Sigmoid colon (tissue), 7 donors: ENCODE measurements around the gene EFEMP1. TPM values are rescaled to one million over a fixed set of nuclear protein-coding genes. Genes with fewer than 3 reads are reported as not detected.

ENCODE experiments used
- DNase-seq: peaks from one replicate; pipeline ENCODE4 v3.0.0-alpha.2; 2019
- H3K27ac ChIP-seq, 4 donors: fragments of 200-600 bp; sonication (generic); one replicate each; pipeline ENCODE4 v1.5.1; 2016 to 2019; ENCODE audit warnings: mild to moderate bottlenecking in 1 of 4
- H3K27me3 ChIP-seq, 3 donors: fragments of 200-600 bp; sonication (generic); one replicate each; pipeline ENCODE4 v1.5.1; 2019; ENCODE audit warnings: mild to moderate bottlenecking in 1 of 3
- H3K36me3 ChIP-seq, 4 donors: fragments of 200-600 bp; sonication (generic); one replicate each; pipeline ENCODE4 v1.5.1; 2016 to 2019
- H3K4me1 ChIP-seq, 4 donors: fragments of 200-600 bp; sonication (generic); one replicate each; pipeline ENCODE4 v1.5.1; 2017 to 2019
- H3K4me3 ChIP-seq, 4 donors: fragments of 200-600 bp; sonication (generic); one replicate each; pipeline ENCODE4 v1.5.1; 2017 to 2019; ENCODE audit warnings: mild to moderate bottlenecking in 2 of 4, moderate library complexity in 1 of 4
- H3K9me3 ChIP-seq, 4 donors: fragments of 200-600 bp in 3 of 4; sonication (generic) in 3 of 4; one replicate each; pipeline versions ENCODE4 v1.5.1 to v1.6.1; 2013 to 2019
- CTCF ChIP-seq, 4 experiments: fragments of 450-650 bp in 3 of 4; fragments of 200-600 bp in 1 of 4; IDR thresholded peaks; one replicate each; pipeline ENCODE4 v1.5.1; 2016 to 2019; ENCODE audit warnings: antibody characterized with exemption in 4 of 4, mild to moderate bottlenecking in 3 of 4, moderate library complexity in 2 of 4
- EP300 ChIP-seq, 4 donors: sonication (generic); formaldehyde crosslinking; IDR thresholded peaks; one replicate each; pipeline ENCODE4 v1.6.1; 2017; ENCODE audit warnings: antibody characterized with exemption in 4 of 4
- POLR2A ChIP-seq, 2 donors: fragments of 450-650 bp; IDR thresholded peaks; one replicate each; pipeline ENCODE4 v1.6.1; 2016; ENCODE audit warnings: antibody characterized with exemption in 2 of 2, mild to moderate bottlenecking in 2 of 2, moderate library complexity in 2 of 2
- POLR2AphosphoS5 ChIP-seq, 4 donors: sonication (generic); formaldehyde crosslinking; IDR thresholded peaks; one replicate each; pipeline ENCODE4 v1.6.1; 2017; ENCODE audit warnings: antibody characterized with exemption in 4 of 4
- WGBS, 2 donors: extraction: QIAGEN DNeasy Blood & Tissue Kit; methylation state at CpG; one replicate each; pipeline ENCODE4 v1.1.7; 2013; 5-methylcytosine and 5-hydroxymethylcytosine counted together
- intact Hi-C: fragments of 100-400 bp; cut with DNase I; formaldehyde crosslinking; loops from one replicate; pipeline ENCODE4 v1.15.1; 2023
- polyA plus RNA-seq, 3 donors: library from polyadenylated mRNA; stranded (reverse); fragments of 200-250 nt; gene quantifications; one replicate each; pipeline ENCODE4 v1.2.3, GENCODE V29; 2013
- total RNA-seq, 4 donors: library from RNA; depleted of rRNA; stranded (reverse); fragments of >200 nt; gene quantifications; one replicate each; pipeline ENCODE4 v1.1.0, GENCODE V29; 2016
- donor health status: healthy with polysubstance abuse.
- donor health status: Bipolar disorder and iron deficiency.
- donor health status: healthy.

EFEMP1 gene
- total and polyA plus RNA-seq, 7 donors, result 5.3 to 111 (median 37.7) TPM

- WGBS, 2 donors, result 93 to 94% methylated on average over 6 of the region's 6 CpGs
- no peaks in the 10 kb centered on the region for H3K36me3 ChIP-seq
- no peaks in the 10 kb centered on the region for H3K9me3 ChIP-seq
- no peaks in the 10 kb centered on the region for H3K4me1 ChIP-seq
- no peaks in the 10 kb centered on the region for H3K27me3 ChIP-seq
- no peak overlapping the region for H3K27ac ChIP-seq
- no peak overlapping the region for H3K4me3 ChIP-seq
- TF ChIP-seq POLR2AphosphoS5 (IDR thresholded peaks at IDR 0.05), result no peak
- TF ChIP-seq EP300 (IDR thresholded peaks at IDR 0.05), result no peak
- TF ChIP-seq CTCF (IDR thresholded peaks at IDR 0.05), result no peak
- TF ChIP-seq POLR2A (IDR thresholded peaks at IDR 0.05), result no peak
- DNase-seq, result no peak
- intact Hi-C loops, result no loop called here
Measured at GRCh38 chr2:55826246-55826645, 97.3 kb downstream of the EFEMP1 start.

DNA sequence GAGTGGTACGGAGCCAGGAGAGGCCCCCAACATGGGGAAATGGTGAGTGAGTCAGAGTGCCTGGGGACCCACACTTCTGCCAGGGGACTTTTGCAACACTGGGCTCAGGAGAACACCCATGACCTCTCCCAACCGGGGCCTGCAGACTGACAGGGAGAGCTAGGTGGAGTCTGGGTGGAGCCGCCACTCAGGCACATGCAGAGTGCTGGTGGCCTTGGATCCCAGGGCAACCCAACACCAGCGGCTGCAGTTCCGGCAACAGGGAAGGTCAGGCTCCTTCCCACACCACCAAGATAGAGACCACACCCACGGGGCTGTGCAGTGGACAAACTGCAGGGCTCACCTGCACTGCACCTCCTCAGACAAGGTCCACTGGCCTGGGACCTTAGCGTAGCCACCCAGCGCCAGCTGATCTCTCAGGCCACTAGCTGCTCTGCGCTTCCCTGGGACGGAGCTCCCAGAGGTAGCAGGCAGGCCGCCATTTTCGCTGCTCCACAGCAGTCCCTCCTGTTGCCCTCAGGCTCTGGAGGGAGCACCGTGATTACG lies 99.0 kb downstream of the EFEMP1 start:
- intact Hi-C loops, result no loop called here

More for the DNA sequence above, 99.0 kb downstream of the EFEMP1 start:
- H3K4me3 ChIP-seq, result no peak overlapping the region
- H3K36me3 ChIP-seq, result no peaks in the 10 kb centered on the region
- H3K4me1 ChIP-seq, result no peaks in the 10 kb centered on the region
- H3K9me3 ChIP-seq, result no peaks in the 10 kb centered on the region
- no peaks in the 10 kb centered on the region for H3K27me3 ChIP-seq
- H3K27ac ChIP-seq, result no peak overlapping the region
- DNase-seq, result no peak
- 92 to 96% methylated on average over 14 of the region's 14 CpGs for WGBS, 2 donors
- TF ChIP-seq POLR2A (IDR thresholded peaks at IDR 0.05), result no peak
- no peak for TF ChIP-seq EP300 (IDR thresholded peaks at IDR 0.05)
- no peak for TF ChIP-seq POLR2AphosphoS5 (IDR thresholded peaks at IDR 0.05)
- no peak for TF ChIP-seq CTCF (IDR thresholded peaks at IDR 0.05)

Other genes with a start within 250 kb of the EFEMP1 start
- gene PNPT1, start 229.9 kb downstream of the EFEMP1 start, total RNA-seq, result 10 to 100 TPM; 11.5 to 17.5 (median 13.8) TPM
- gene PNPT1, start 229.9 kb downstream of the EFEMP1 start, polyA plus RNA-seq, result 10 to 100 TPM in 1 of 3 donors, 1 to 10 TPM in 2; 3.0 to 11.7 (median 5.1) TPM